MCF 10A (cell line): ENCODE measurements around the gene SLC35G6. TPM values are rescaled to one million over a fixed set of nuclear protein-coding genes. Genes with fewer than 3 reads are reported as not detected.
"Not testable (repeated sequence)": the region's sequence is repeated elsewhere in the genome, so short reads cannot be mapped to it uniquely, and the experiment has no call there.

ENCODE experiments used
- Bru-seq: library from RNA; stranded (reverse); fragments of 400-500 nt; gene quantifications from one replicate; lab custom pipeline; 2021; lab: Mats Ljungman, UMichigan
- BruChase-seq, 2 experiments: library from RNA; stranded (reverse); fragments of 400-500 nt; gene quantifications; one replicate each; lab custom pipeline; 2021; lab: Mats Ljungman, UMichigan
- BruUV-seq: library from RNA; stranded (reverse); fragments of 400-500 nt; replicated peaks from 2 replicates; lab custom pipeline; 2021; lab: Mats Ljungman, UMichigan
- CTCF ChIA-PET: fragments of 300-600 bp; sonication (Branson Sonifier 250); formaldehyde crosslinking; extraction: SDS; loops from one replicate; lab custom pipeline; 2021; ENCODE audit warnings: antibody characterized with exemption, inconsistent platforms; lab: Yijun Ruan, JAX
- POLR2A ChIA-PET: fragments of 300-600, 350-650 bp; sonication (Branson Sonifier 250); formaldehyde crosslinking; extraction: SDS; loops from one replicate; lab custom pipeline; 2020; ENCODE audit warnings: antibody characterized with exemption, inconsistent platforms; lab: Yijun Ruan, JAX
- DNase-seq: peaks from one replicate; pipeline ENCODE4 v3.0.0-alpha.2; 2018; ENCODE audit not compliant: unreplicated experiment
- H3K27ac Mint-ChIP-seq: one replicate; pipeline ENCODE4 v1.8.0; 2022; ENCODE audit warnings: mild to moderate bottlenecking, low read depth, mixed read lengths; ENCODE audit not compliant: unreplicated experiment
- H3K27me3 Mint-ChIP-seq: one replicate; pipeline ENCODE4 v1.8.0; 2022; ENCODE audit warnings: mixed read lengths; ENCODE audit not compliant: insufficient read depth, unreplicated experiment
- H3K36me3 Mint-ChIP-seq: one replicate; pipeline ENCODE4 v1.8.0; 2022; ENCODE audit warnings: mild to moderate bottlenecking, moderate library complexity, mixed read lengths; ENCODE audit not compliant: insufficient read depth, unreplicated experiment
- H3K4me1 Mint-ChIP-seq: one replicate; pipeline ENCODE4 v1.8.0; 2022; ENCODE audit warnings: mixed read lengths; ENCODE audit not compliant: insufficient read depth, unreplicated experiment
- H3K4me3 Mint-ChIP-seq: one replicate; pipeline ENCODE4 v1.8.0; 2022; ENCODE audit warnings: mild to moderate bottlenecking, moderate library complexity, mixed read lengths; ENCODE audit not compliant: unreplicated experiment
- H3K9me3 Mint-ChIP-seq: one replicate; pipeline ENCODE4 v1.8.0; 2022; ENCODE audit warnings: mixed read lengths; ENCODE audit not compliant: unreplicated experiment
- CTCF ChIP-seq: fragments of 200-600 bp; IDR thresholded peaks from one replicate; pipeline ENCODE4 v1.8.0; 2022; ENCODE audit warnings: antibody characterized with exemption, mild to moderate bottlenecking; ENCODE audit not compliant: unreplicated experiment
- intact Hi-C: fragments of 100-400 bp; cut with micrococcal nuclease; formaldehyde crosslinking; loops from 2 replicates; pipeline ENCODE4 v1.14.1; 2022
- long read RNA-seq: library from polyadenylated mRNA; stranded (forward); transcript quantifications from one replicate; pipeline ENCODE4 v2.0.0, GENCODE V29; 2022
- total RNA-seq: library from RNA; stranded (reverse); gene quantifications from 2 replicates; pipeline ENCODE4 v1.2.3, GENCODE V29; 2022

The SLC35G6 gene
- total RNA-seq, result not detected in 2 replicates
- Bru-seq, nascent RNA, result not detected
- BruChase-seq, experiment 1, labeled RNA remaining after a 6-hour chase, result not detected
- BruChase-seq, experiment 2, labeled RNA remaining after a 2-hour chase, result not detected
- long read RNA-seq, result 0 reads

- ChIA-PET CTCF (interaction anchor here (0.6 to 1.4 kb wide), 4 partner anchors 40 to 142 kb away, joined by 3 to 6 read pairs (median 4); no protein-coding TSS in a partner anchor), POLR2A (interaction anchor here (0.6 to 6.9 kb wide), 4 partner anchors 43 to 516 kb away, joined by 3 to 115 read pairs (median 24); partner anchors contain the start of genes FGF11, FXR2, SENP3 and TMEM102)
- peaks cover 37% of the 10 kb centered on the region for H3K36me3 Mint-ChIP-seq
- not testable (repeated sequence) for H3K9me3 Mint-ChIP-seq, DNase-seq, BruUV-seq, H3K27me3 Mint-ChIP-seq
- H3K4me1 Mint-ChIP-seq, result peaks cover 43% of the 10 kb centered on the region
- intact Hi-C loops, result loop anchor here (5.0 kb wide), 1 partner anchor 129 kb away; the partner anchor contains the start of gene KCTD11
- H3K27ac Mint-ChIP-seq, result peak within 1 kb of the TSS; percentile 89
- H3K4me3 Mint-ChIP-seq, result peak within 1 kb of the TSS; percentile 84
These were observed at the start of gene SLC35G6 for GRCh38 chr17:7481275-7481674. SLC35G6 (plus strand) TSS chr17:7481446; CDS start chr17:7481517, 71 bp downstream.

GRCh38 chr17:7432296-7432695 lies 49.0 kb upstream of the SLC35G6 start:
- Mint-ChIP-seq H3K4me3 (no peak overlapping the region), H3K36me3 (no peaks in the 10 kb centered on the region), H3K27me3 (no peaks in the 10 kb centered on the region), H3K27ac (no peak overlapping the region), H3K4me1 (peaks cover 6% of the 10 kb centered on the region), H3K9me3 (no peaks in the 10 kb centered on the region)
- no peak for DNase-seq
- POLR2A ChIA-PET, result interaction anchor here (1.6 to 2.4 kb wide), 3 partner anchors 28 to 51 kb away, joined by 6 to 9 read pairs (median 9); partner anchors contain the start of genes POLR2A, TMEM256 and ZBTB4
- no TSS peak for BruUV-seq
- CTCF ChIA-PET, result interaction anchor here (0.6 to 1.4 kb wide), 3 partner anchors 28 to 183 kb away, joined by 3 to 4 read pairs (median 4); partner anchors contain the start of gene TMEM256
- no peak for TF ChIP-seq CTCF
- intact Hi-C loops, result loop anchor here (10.0 kb wide), 1 partner anchor 253 kb away; the partner anchor contains the start of genes TP53 and WRAP53

GRCh38 chr17:7435676-7436555 lies 45.3 kb upstream of the SLC35G6 start:
- Mint-ChIP-seq H3K27ac (peak overlapping the region; percentile 92), H3K36me3 (no peaks in the 10 kb centered on the region), H3K4me3 (peak overlapping the region; percentile 81), H3K27me3 (no peaks in the 10 kb centered on the region), H3K4me1 (peaks cover 12% of the 10 kb centered on the region), H3K9me3 (no peaks in the 10 kb centered on the region)
- TSS peak; percentile 62 for BruUV-seq
- ChIA-PET POLR2A (interaction anchor here (0.7 to 8.9 kb wide), 27 partner anchors 8 to 1175 kb away, joined by 3 to 115 read pairs (median 8); partner anchors contain the start of genes GPS2, KCTD11, MPDU1 and NAA38), CTCF (interaction anchor here (0.6 to 3.8 kb wide), 29 partner anchors 11 to 281 kb away, joined by 3 to 57 read pairs (median 5); partner anchors contain the start of genes KCTD11, PLSCR3, SENP3 and SPEM2)
- peak; percentile 23 for TF ChIP-seq CTCF
- intact Hi-C loops, result loop anchor here (1.0 to 10.0 kb wide), 8 partner anchors 15 to 389 kb away; partner anchors contain the start of genes PLSCR3, POLR2A, TMEM256 and TP53
- DNase-seq, result peak; percentile 67
